HEK293T (cell line): Measurements from ENCODE around the gene OSBPL3.

ENCODE experiments used
- CTCF ChIA-PET: fragments of 350-600 bp; formaldehyde crosslinking; extraction: SDS; loops from one replicate; lab custom pipeline; 2021; ENCODE audit warnings: antibody characterized with exemption, inconsistent platforms; lab: Yijun Ruan, JAX
- POLR2A ChIA-PET: fragments of 350-600 bp; formaldehyde crosslinking; extraction: SDS; loops from one replicate; lab custom pipeline; 2020; ENCODE audit warnings: antibody characterized with exemption, inconsistent platforms; lab: Yijun Ruan, JAX
- DNase-seq: peaks from one replicate; pipeline ENCODE4 v3.0.0; 2012; ENCODE audit warnings: mixed read lengths; ENCODE audit errors: extremely low spot score
- ARNT ChIP-seq: fragments of 450-650 bp; IDR thresholded peaks from 2 replicates; pipeline ENCODE4 v1.6.1; 2017; ENCODE audit warnings: mild to moderate bottlenecking
- BHLHE40 ChIP-seq: fragments of 450-650 bp; IDR thresholded peaks from 2 replicates; pipeline ENCODE4 v1.6.1; 2016; ENCODE audit warnings: mild to moderate bottlenecking, moderate library complexity, borderline replicate concordance
- CTBP1 ChIP-seq: fragments of 450-650 bp; IDR thresholded peaks from 2 replicates; pipeline ENCODE4 v1.6.1; 2016; ENCODE audit warnings: borderline replicate concordance
- ELF4 ChIP-seq: fragments of 450-650 bp; IDR thresholded peaks from 2 replicates; pipeline ENCODE4 v1.6.1; 2017; ENCODE audit warnings: antibody characterized with exemption
- FOXA1 ChIP-seq: fragments of 450-650 bp; IDR thresholded peaks from 2 replicates; pipeline ENCODE4 v1.6.1; 2016; ENCODE audit warnings: mild to moderate bottlenecking
- FOXK2 ChIP-seq: fragments of 450-650 bp; IDR thresholded peaks from 2 replicates; pipeline ENCODE4 v1.6.1; 2016; ENCODE audit warnings: mild to moderate bottlenecking
- FOXM1 ChIP-seq: fragments of 450-650 bp; IDR thresholded peaks from 2 replicates; pipeline ENCODE4 v1.6.1; 2017; ENCODE audit warnings: mild to moderate bottlenecking, borderline replicate concordance
- HDGF ChIP-seq: fragments of 450-650 bp; IDR thresholded peaks from 2 replicates; pipeline ENCODE4 v1.6.1; 2017; ENCODE audit warnings: antibody characterized with exemption, borderline replicate concordance
- L3MBTL2 ChIP-seq: fragments of 450-650 bp; conservative IDR thresholded peaks from 2 replicates; pipeline ENCODE4 v1.6.1; 2016; ENCODE audit warnings: mild to moderate bottlenecking
- LEF1 ChIP-seq: fragments of 450-650 bp; IDR thresholded peaks from 2 replicates; pipeline ENCODE4 v1.6.1; 2017; ENCODE audit warnings: mild to moderate bottlenecking, borderline replicate concordance
- NFRKB ChIP-seq: fragments of 450-650 bp; IDR thresholded peaks from 2 replicates; pipeline ENCODE4 v1.6.1; 2016; ENCODE audit warnings: mild to moderate bottlenecking, moderate library complexity
- PKNOX1 ChIP-seq: fragments of 450-650 bp; IDR thresholded peaks from 2 replicates; pipeline ENCODE4 v1.6.1; 2016
- SP1 ChIP-seq: fragments of 450-650 bp; IDR thresholded peaks from 2 replicates; pipeline ENCODE4 v1.6.1; 2017
- SUZ12 ChIP-seq: fragments of 450-650 bp; IDR thresholded peaks from 2 replicates; pipeline ENCODE4 v1.6.1; 2016; ENCODE audit warnings: mild to moderate bottlenecking
- TARDBP ChIP-seq: fragments of 450-650 bp; IDR thresholded peaks from 2 replicates; pipeline ENCODE4 v1.6.1; 2016
- ZNF384 ChIP-seq: fragments of 450-650 bp; IDR thresholded peaks from 2 replicates; pipeline ENCODE4 v1.6.1; 2016

Gene OSBPL3

GRCh38 chr7:24821045-24821753 is 158.8 kb downstream of the OSBPL3 start:
- ChIA-PET POLR2A (interaction anchor here (0.8 to 1.1 kb wide), 2 partner anchors 159 to 273 kb away, joined by 3 read pairs; no protein-coding TSS in a partner anchor), CTCF (interaction anchor here (0.5 to 3.4 kb wide), 8 partner anchors 9 to 304 kb away, joined by 3 to 27 read pairs (median 5); partner anchors contain the start of gene CYCS)
- TF ChIP-seq PKNOX1 (peak; percentile 24; the same call in 1 of the 2 replicates), FOXK2 (no peak)
- peak; percentile 29 for DNase-seq

GRCh38 chr7:24820730-24821044 is 159.3 kb downstream of the OSBPL3 start:
- POLR2A ChIA-PET, result interaction anchor here (1.1 kb wide), 1 partner anchor 274 kb away, joined by 3 read pairs; no protein-coding TSS in a partner anchor
- CTCF ChIA-PET, result interaction anchor here (0.5 to 3.4 kb wide), 9 partner anchors 8 to 273 kb away, joined by 3 to 27 read pairs (median 4); no protein-coding TSS in a partner anchor
- no peak for DNase-seq
- TF ChIP-seq FOXK2 (no peak), TARDBP (no peak), SP1 (no peak), L3MBTL2 (no peak), CTBP1 (no peak), SUZ12 (no peak), FOXM1 (no peak), BHLHE40 (no peak), HDGF (no peak), NFRKB (no peak), ARNT (no peak), ZNF384 (no peak), ELF4 (no peak), FOXA1 (no peak), LEF1 (no peak), PKNOX1 (no peak)

- CTCF ChIA-PET, result interaction anchor here (0.5 to 3.4 kb wide), 11 partner anchors 8 to 394 kb away, joined by 3 to 27 read pairs (median 4); no protein-coding TSS in a partner anchor
- TF ChIP-seq NFRKB, result no peak
- TF ChIP-seq FOXM1, result no peak
- DNase-seq, result peak; percentile 78
- POLR2A ChIA-PET, result interaction anchor here (1.1 kb wide), 1 partner anchor 274 kb away, joined by 3 read pairs; no protein-coding TSS in a partner anchor
These were observed 159.9 kb downstream of the OSBPL3 start for GRCh38 chr7:24819916-24820689.

GRCh38 chr7:24817339-24817738 is 162.6 kb downstream of the OSBPL3 start:
- TF ChIP-seq ZNF384, result no peak
- TF ChIP-seq TARDBP, result no peak
- no peak for TF ChIP-seq SP1
- no peak for TF ChIP-seq PKNOX1
- TF ChIP-seq SUZ12, result no peak
- no peak for TF ChIP-seq NFRKB
- TF ChIP-seq BHLHE40, result no peak
- TF ChIP-seq ARNT, result no peak
- TF ChIP-seq LEF1, result no peak
- no peak for TF ChIP-seq CTBP1
- TF ChIP-seq L3MBTL2, result no peak
- no peak for TF ChIP-seq ELF4
- no peak for TF ChIP-seq FOXK2
- CTCF ChIA-PET, result no interaction called here
- DNase-seq, result no peak
- POLR2A ChIA-PET, result no interaction called here

- TF ChIP-seq FOXK2 (no peak), PKNOX1 (no peak), ZNF384 (no peak), BHLHE40 (no peak), HDGF (no peak), L3MBTL2 (no peak), NFRKB (no peak), TARDBP (no peak), SUZ12 (no peak), CTBP1 (no peak), FOXM1 (no peak), SP1 (no peak), ARNT (no peak), FOXA1 (no peak), ELF4 (no peak), LEF1 (no peak)
- DNase-seq, result no peak
- ChIA-PET POLR2A (no interaction called here), CTCF (interaction anchor here (0.9 kb wide), 1 partner anchor 277 kb away, joined by 3 read pairs; no protein-coding TSS in a partner anchor)
These were observed 163.1 kb downstream of the OSBPL3 start for GRCh38 chr7:24816868-24817267.
